Measurements from ENCODE around the gene BLZF1.
A peak's percentile ranks its signal among the peaks of the same experiment; 100 is the strongest.
"Not testable (repeated sequence)": the region's sequence is repeated elsewhere in the genome, so short reads cannot be mapped to it uniquely, and the experiment has no call there.

Gene BLZF1

GRCh38 chr1:169360415-169360814, 7.6 kb upstream of the BLZF1 start:
- H3K4me3 ChIP-seq (ENCODE audit: low read depth, low read length), result no peak overlapping the region

- no peak overlapping the region for H3K4me3 ChIP-seq (ENCODE audit: low read depth, low read length)
Measured at GRCh38 chr1:169361281-169361680, 6.7 kb upstream of the BLZF1 start.

GRCh38 chr1:169363046-169363730, 4.8 kb upstream of the BLZF1 start:
- no peak overlapping the region for H3K4me3 ChIP-seq (ENCODE audit: low read depth, low read length)

- no peak overlapping the region for H3K4me3 ChIP-seq (ENCODE audit: low read depth, low read length)
Measured at GRCh38 chr1:169364948-169365347, 3.0 kb upstream of the BLZF1 start.

- H3K4me3 ChIP-seq (ENCODE audit: low read depth, low read length), result peak overlapping the region; percentile 92
Measured at GRCh38 chr1:169367096-169367685, 804 bp upstream of the BLZF1 start.

- peak overlapping the region; percentile 92 for H3K4me3 ChIP-seq (ENCODE audit: low read depth, low read length)
Measured at GRCh38 chr1:169368406-169368769, 393 bp downstream of the BLZF1 start.

- no peak overlapping the region for H3K4me3 ChIP-seq (ENCODE audit: low read depth, low read length)
Measured at GRCh38 chr1:169371404-169371803, 3.4 kb downstream of the BLZF1 start.

- no peak overlapping the region for H3K4me3 ChIP-seq (ENCODE audit: low read depth, low read length)
Measured at GRCh38 chr1:169381162-169381561, 13.2 kb downstream of the BLZF1 start.

GRCh38 chr1:169383449-169383848, 15.5 kb downstream of the BLZF1 start:
- no peak overlapping the region for H3K4me3 ChIP-seq (ENCODE audit: low read depth, low read length)

- no peak overlapping the region for H3K4me3 ChIP-seq (ENCODE audit: low read depth, low read length)
Measured at GRCh38 chr1:169387399-169387798, 19.4 kb downstream of the BLZF1 start.

GRCh38 chr1:169390303-169390702, 22.3 kb downstream of the BLZF1 start:
- no peak overlapping the region for H3K4me3 ChIP-seq (ENCODE audit: low read depth, low read length)

GRCh38 chr1:169392406-169392805, 24.4 kb downstream of the BLZF1 start:
- no peak overlapping the region for H3K4me3 ChIP-seq (ENCODE audit: low read depth, low read length)

GRCh38 chr1:169395955-169396354, 28.0 kb downstream of the BLZF1 start:
- no peak overlapping the region for H3K4me3 ChIP-seq (ENCODE audit: low read depth, low read length)

- not testable (repeated sequence) for H3K4me3 ChIP-seq (ENCODE audit: low read depth, low read length)
Measured at GRCh38 chr1:169402578-169402977, 34.6 kb downstream of the BLZF1 start.

GRCh38 chr1:169408340-169408739, 40.3 kb downstream of the BLZF1 start:
- H3K4me3 ChIP-seq (ENCODE audit: low read depth, low read length), result not testable (repeated sequence)

- no peak overlapping the region for H3K4me3 ChIP-seq (ENCODE audit: low read depth, low read length)
Measured at GRCh38 chr1:169414952-169415351, 47.0 kb downstream of the BLZF1 start.

- no peak overlapping the region for H3K4me3 ChIP-seq (ENCODE audit: low read depth, low read length)
Measured at GRCh38 chr1:169421309-169421708, 53.3 kb downstream of the BLZF1 start.

- H3K4me3 ChIP-seq (ENCODE audit: low read depth, low read length), result no peak overlapping the region
Measured at GRCh38 chr1:169426174-169426705, 58.2 kb downstream of the BLZF1 start.

GRCh38 chr1:169427081-169427641, 59.2 kb downstream of the BLZF1 start, which contains the start of gene CCDC181:
Gene CCDC181, minus strand, starts transcription at chr1:169427474. Its CDS starts 2,547 bp downstream, at chr1:169424927.
- H3K4me3 ChIP-seq (ENCODE audit: low read depth, low read length), result peak within 1 kb of the TSS; percentile 67
